Neuronal stem cell (in vitro differentiated cells): ENCODE data around the gene AANAT.

Experiments
- DNase-seq: peaks from one replicate; pipeline ENCODE4 v3.0.0-alpha.2; 2013; ENCODE audit warnings: low spot score
- H2AFZ ChIP-seq: one replicate; pipeline ENCODE4 v1.6.1; 2013; ENCODE audit warnings: mild to moderate bottlenecking, low read length, inconsistent platforms
- H2AK5ac ChIP-seq: 2 replicates; pipeline ENCODE4 v1.6.1; 2013; ENCODE audit warnings: low read depth, mild to moderate bottlenecking, inconsistent platforms, low read length, moderate library complexity, mixed read lengths
- H2BK120ac ChIP-seq: 2 replicates; pipeline ENCODE4 v1.6.1; 2013; ENCODE audit warnings: low read depth, mild to moderate bottlenecking, inconsistent platforms, low read length, moderate library complexity, mixed read lengths
- H2BK12ac ChIP-seq: one replicate; pipeline ENCODE4 v1.6.1; 2013; ENCODE audit warnings: low read length, inconsistent platforms
- H2BK15ac ChIP-seq: 2 replicates; pipeline ENCODE4 v1.6.1; 2013; ENCODE audit warnings: mild to moderate bottlenecking, low read length, inconsistent platforms, mixed read lengths
- H2BK5ac ChIP-seq: one replicate; pipeline ENCODE4 v1.6.1; 2013; ENCODE audit warnings: inconsistent platforms, mild to moderate bottlenecking, low read length, moderate library complexity
- H3K14ac ChIP-seq: one replicate; pipeline ENCODE4 v1.6.1; 2013; ENCODE audit warnings: low read length, inconsistent platforms
- H3K18ac ChIP-seq: 2 replicates; pipeline ENCODE4 v1.6.1; 2013; ENCODE audit warnings: low read length, inconsistent platforms
- H3K23ac ChIP-seq: 2 replicates; pipeline ENCODE4 v1.6.1; 2013; ENCODE audit warnings: low read depth, mild to moderate bottlenecking, mixed read lengths, low read length, inconsistent platforms; ENCODE audit not compliant: poor library complexity
- H3K27ac ChIP-seq: replicated peaks from 3 replicates; pipeline ENCODE4 v1.5.1; 2013; ENCODE audit warnings: low read length, inconsistent platforms
- H3K27me3 ChIP-seq, 3 experiments: 2 replicates each; pipeline ENCODE4 v1.6.1; 2013; ENCODE audit warnings: low read length in 3 of 3, mild to moderate bottlenecking in 2 of 3, inconsistent platforms in 1 of 3, low read depth in 1 of 3, mixed read lengths in 1 of 3, moderate library complexity in 1 of 3; ENCODE audit not compliant: control insufficient read depth in 3 of 3, insufficient read depth in 3 of 3
- H3K36me3 ChIP-seq, 2 donors: replicated peaks in 1 of 2; 2 replicates each; pipeline ENCODE4 v1.6.1; 2013; ENCODE audit warnings: low read length in 2 of 2; ENCODE audit not compliant: control insufficient read depth in 2 of 2, insufficient read depth in 2 of 2
- H3K4ac ChIP-seq: 2 replicates; pipeline ENCODE4 v1.6.1; 2013; ENCODE audit warnings: inconsistent platforms, mild to moderate bottlenecking, low read length, moderate library complexity
- H3K4me1 ChIP-seq, 2 donors: 1 replicate in 1 of 2; 2 replicates in 1 of 2; pipeline ENCODE4 v1.6.1; 2013; ENCODE audit warnings: low read length in 2 of 2, low read depth in 1 of 2; ENCODE audit not compliant: control insufficient read depth in 2 of 2, insufficient read depth in 1 of 2
- H3K4me2 ChIP-seq: one replicate; pipeline ENCODE4 v1.6.1; 2013; ENCODE audit warnings: mild to moderate bottlenecking, low read length, inconsistent platforms; ENCODE audit not compliant: insufficient read depth, poor library complexity, severe bottlenecking
- H3K4me3 ChIP-seq, 2 donors: 2 replicates each; pipeline ENCODE4 v1.5.1; 2013; ENCODE audit warnings: low read length in 2 of 2, mild to moderate bottlenecking in 2 of 2, inconsistent platforms in 1 of 2, moderate library complexity in 1 of 2
- H3K79me1 ChIP-seq: one replicate; pipeline ENCODE4 v1.6.1; 2013; ENCODE audit warnings: low read depth, mild to moderate bottlenecking, inconsistent platforms, low read length, moderate library complexity
- H3K9ac ChIP-seq: one replicate; pipeline ENCODE4 v1.6.1; 2013; ENCODE audit warnings: mild to moderate bottlenecking, low read depth, low read length, inconsistent platforms; ENCODE audit not compliant: poor library complexity
- H3K9me3 ChIP-seq, 2 donors: replicated peaks in 1 of 2; 2 replicates each; pipeline versions ENCODE3 to v1.6.1; 2013; ENCODE audit warnings: low read length in 2 of 2, mild to moderate bottlenecking in 2 of 2, inconsistent platforms in 1 of 2, low read depth in 1 of 2, mixed read lengths in 1 of 2, moderate library complexity in 1 of 2; ENCODE audit not compliant: control insufficient read depth in 2 of 2, insufficient read depth in 1 of 2
- H4K8ac ChIP-seq: one replicate; pipeline ENCODE4 v1.6.1; 2013; ENCODE audit warnings: low read depth, mild to moderate bottlenecking, inconsistent platforms, low read length, moderate library complexity
- H4K91ac ChIP-seq: one replicate; pipeline ENCODE4 v1.6.1; 2013; ENCODE audit warnings: low read length, low read depth, mild to moderate bottlenecking, inconsistent platforms; ENCODE audit not compliant: poor library complexity
- WGBS, 2 donors: extraction: QIAGEN DNeasy Blood & Tissue Kit; methylation state at CpG; one replicate each; pipeline ENCODE4 v1.1.7; 2013; ENCODE audit warnings: missing lambda C conversion rate in 2 of 2, mixed read lengths in 1 of 2; ENCODE audit not compliant: insufficient read length in 2 of 2, insufficient replicate concordance in 1 of 2; ENCODE audit errors: extremely low coverage in 2 of 2; 5-methylcytosine and 5-hydroxymethylcytosine counted together

AANAT gene

GRCh38 chr17:76462556-76463290 is 4.7 kb upstream of the AANAT start:
- Histone ChIP-seq H2BK120ac (no peak overlapping the region), H3K36me3 (no peaks in the 10 kb centered on the region), H3K9ac (no peak overlapping the region), H4K91ac (no peak overlapping the region), H3K4ac (no peak overlapping the region), H2BK12ac (no peak overlapping the region), H2AK5ac (no peak overlapping the region), H3K14ac (no peak overlapping the region), H3K9me3 (no peaks in the 10 kb centered on the region), H2AFZ (no peak overlapping the region), H3K23ac (no peak overlapping the region), H3K18ac (peak overlapping the region; percentile 11), H3K4me2 (no peak overlapping the region), H3K27ac (no peak overlapping the region), H3K4me3 (no peak overlapping the region), H2BK5ac (no peak overlapping the region), H3K27me3 (peaks cover 0 to 26% (median 0%) of the 10 kb centered on the region in 3 experiments), H4K8ac (no peak overlapping the region), H3K4me1 (peaks cover 4 to 8% of the 10 kb centered on the region in 2 donors), H2BK15ac (no peak overlapping the region), H3K79me1 (no peaks in the 10 kb centered on the region)
- WGBS, 2 donors: no CpG with 5 or more reads among the region's 24 CpGs
- no peak for DNase-seq

- peaks cover 4 to 8% of the 10 kb centered on the region in 2 donors for H3K4me1 ChIP-seq
- H3K23ac ChIP-seq: no peak overlapping the region
- H2BK12ac ChIP-seq: no peak overlapping the region
- peaks cover 0 to 47% (median 0%) of the 10 kb centered on the region in 3 experiments for H3K27me3 ChIP-seq
- H3K79me1 ChIP-seq: peaks cover 2% of the 10 kb centered on the region
- H3K36me3 ChIP-seq: no peaks in the 10 kb centered on the region
- H2AK5ac ChIP-seq: peak overlapping the region; percentile 73
- no peak overlapping the region for H3K4ac ChIP-seq
- WGBS, 2 donors: no CpG with 5 or more reads among the region's 6 CpGs
- no peak overlapping the region for H3K4me3 ChIP-seq
- H2AFZ ChIP-seq: no peak overlapping the region
- no peak overlapping the region for H4K91ac ChIP-seq
- H3K27ac ChIP-seq: no peak overlapping the region
- DNase-seq: no peak
- no peak overlapping the region for H2BK120ac ChIP-seq
- no peak overlapping the region for H3K14ac ChIP-seq
- no peak overlapping the region for H3K9ac ChIP-seq
- H3K18ac ChIP-seq: no peak overlapping the region
- H3K4me2 ChIP-seq: no peak overlapping the region
- H2BK15ac ChIP-seq: peak overlapping the region; percentile 20
- no peaks in the 10 kb centered on the region for H3K9me3 ChIP-seq
- no peak overlapping the region for H4K8ac ChIP-seq
- no peak overlapping the region for H2BK5ac ChIP-seq
Measured at GRCh38 chr17:76466775-76467130, 650 bp upstream of the AANAT start.

DNA sequence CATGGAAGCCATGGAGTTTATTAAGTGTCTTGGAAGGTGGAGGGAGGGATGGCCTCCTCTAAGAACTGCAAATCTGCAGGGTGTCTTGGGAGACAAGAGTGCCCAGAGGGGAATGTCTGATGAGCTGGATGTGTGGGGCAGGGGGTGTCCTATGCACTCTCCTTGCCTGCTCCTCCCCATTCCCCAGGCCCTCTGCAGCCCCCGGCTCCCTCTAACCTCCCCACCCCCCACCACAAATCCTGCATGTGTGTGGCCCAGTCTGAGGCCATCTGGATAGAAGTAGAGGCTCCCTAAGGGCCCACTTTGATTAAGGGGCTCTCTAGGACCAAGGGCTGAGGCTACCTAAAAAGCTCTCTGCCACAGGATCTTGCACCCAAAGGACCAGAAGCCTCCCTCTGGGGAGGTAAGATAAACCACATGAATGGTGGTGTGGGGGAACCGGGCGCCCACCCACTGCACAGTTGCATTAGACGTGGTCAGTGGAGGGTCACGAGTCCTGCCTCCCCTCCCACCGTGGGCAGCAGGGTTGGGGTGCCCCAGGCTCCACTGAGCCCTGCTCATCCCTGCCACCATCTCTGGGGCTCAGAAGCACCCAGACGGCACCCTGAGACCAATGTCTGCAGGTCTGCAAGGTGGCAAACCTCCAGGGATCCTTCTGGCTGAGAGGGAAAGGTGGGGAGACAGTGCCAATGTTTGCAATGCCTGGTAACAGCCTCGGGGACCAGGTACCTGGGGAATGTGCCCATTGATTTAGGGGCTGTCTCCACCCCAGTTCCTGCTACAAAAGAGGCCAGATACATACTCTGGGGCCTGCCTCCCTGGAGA is 618 bp downstream of the AANAT start:
- peak overlapping the region; percentile 82 for H2AFZ ChIP-seq
- H2BK15ac ChIP-seq: peak overlapping the region; percentile 37
- H2BK12ac ChIP-seq: peak overlapping the region; percentile 49
- H3K4me3 ChIP-seq: no peak overlapping the region
- peaks cover 2% of the 10 kb centered on the region for H3K79me1 ChIP-seq
- H3K4me2 ChIP-seq: no peak overlapping the region
- H3K27me3 ChIP-seq: peaks cover 0 to 47% (median 0%) of the 10 kb centered on the region in 3 experiments
- peak overlapping the region; percentile 0 for H2BK5ac ChIP-seq
- peaks cover 4 to 8% of the 10 kb centered on the region in 2 donors for H3K4me1 ChIP-seq
- no peak overlapping the region for H3K27ac ChIP-seq
- no peaks in the 10 kb centered on the region for H3K9me3 ChIP-seq
- no peak overlapping the region for H3K14ac ChIP-seq
- peak overlapping the region; percentile 38 for H3K18ac ChIP-seq
- no peak for DNase-seq
- WGBS, 2 donors: no CpG with 5 or more reads among the region's 8 CpGs
- no peaks in the 10 kb centered on the region for H3K36me3 ChIP-seq
- H3K4ac ChIP-seq: peak overlapping the region; percentile 53
- peak overlapping the region; percentile 12 for H3K9ac ChIP-seq
- no peak overlapping the region for H4K8ac ChIP-seq
- H4K91ac ChIP-seq: no peak overlapping the region
- H2BK120ac ChIP-seq: no peak overlapping the region
- peak overlapping the region; percentile 20 for H3K23ac ChIP-seq
- peak overlapping the region; percentile 56 for H2AK5ac ChIP-seq

- Histone ChIP-seq H3K4me2 (no peak overlapping the region), H2AFZ (no peak overlapping the region), H4K8ac (no peak overlapping the region), H3K36me3 (no peaks in the 10 kb centered on the region), H3K79me1 (peaks cover 2% of the 10 kb centered on the region), H3K4me3 (no peak overlapping the region), H3K27me3 (peaks cover 0 to 50% (median 0%) of the 10 kb centered on the region in 3 experiments), H3K4ac (no peak overlapping the region), H3K23ac (peak overlapping the region; percentile 20), H2BK15ac (peak overlapping the region; percentile 58), H2BK12ac (no peak overlapping the region), H2BK5ac (no peak overlapping the region), H3K9ac (peak overlapping the region; percentile 30), H3K18ac (peak overlapping the region; percentile 38), H3K14ac (no peak overlapping the region), H3K9me3 (no peaks in the 10 kb centered on the region), H3K27ac (no peak overlapping the region), H3K4me1 (peaks cover 4 to 8% of the 10 kb centered on the region in 2 donors), H2AK5ac (peak overlapping the region; percentile 46), H2BK120ac (no peak overlapping the region), H4K91ac (peak overlapping the region; percentile 53)
- no CpG with 5 or more reads among the region's 14 CpGs for WGBS, 2 donors
- no peak for DNase-seq
Measured at GRCh38 chr17:76468634-76469010, 1.2 kb downstream of the AANAT start.
